ENCODE measurements around the gene SAPCD2.

The SAPCD2 gene

DNA sequence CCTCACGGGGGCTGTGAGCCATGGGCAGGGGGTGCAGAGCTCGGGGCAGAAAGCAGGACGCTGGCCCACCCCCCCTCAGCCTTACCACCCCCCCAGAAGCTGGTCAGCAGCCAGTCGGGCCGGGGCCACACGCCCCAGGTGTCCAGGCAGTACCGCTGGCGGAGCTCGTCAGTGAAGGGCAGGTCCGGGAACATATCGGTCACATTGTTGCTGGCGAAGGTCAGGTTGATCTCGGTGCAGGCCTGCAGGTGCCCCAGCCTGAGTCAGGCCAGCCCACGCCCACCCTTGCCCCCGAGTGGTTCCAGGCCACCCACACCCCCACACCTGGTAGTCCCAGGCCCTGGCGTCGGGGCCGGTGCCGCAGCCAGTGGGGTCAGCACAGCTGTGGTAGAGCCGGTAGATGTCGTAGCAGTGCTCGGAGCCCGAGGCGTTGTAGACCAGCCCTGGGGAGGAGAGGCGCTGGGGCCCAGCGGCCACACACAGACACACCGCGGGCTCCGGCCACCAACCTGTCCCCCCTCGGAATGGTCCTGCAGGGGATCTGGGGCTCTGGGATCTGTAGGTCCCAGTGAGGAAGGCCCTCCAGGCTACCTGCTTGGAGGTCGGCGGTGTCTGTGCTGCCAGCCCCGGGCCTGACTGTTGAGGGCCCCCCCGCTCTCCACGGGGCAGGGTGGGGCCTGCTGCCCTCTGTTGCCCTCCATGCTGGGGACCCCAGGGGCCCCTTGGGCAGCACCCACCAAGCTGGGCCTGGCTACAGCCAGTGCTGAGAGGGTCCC lies 41.6 kb upstream of the SAPCD2 start:
- H3K36me3 ChIP-seq: peaks cover 39% of the 10 kb centered on the region
- H3K27ac ChIP-seq: no peak overlapping the region
- TF ChIP-seq, protein P1, sequence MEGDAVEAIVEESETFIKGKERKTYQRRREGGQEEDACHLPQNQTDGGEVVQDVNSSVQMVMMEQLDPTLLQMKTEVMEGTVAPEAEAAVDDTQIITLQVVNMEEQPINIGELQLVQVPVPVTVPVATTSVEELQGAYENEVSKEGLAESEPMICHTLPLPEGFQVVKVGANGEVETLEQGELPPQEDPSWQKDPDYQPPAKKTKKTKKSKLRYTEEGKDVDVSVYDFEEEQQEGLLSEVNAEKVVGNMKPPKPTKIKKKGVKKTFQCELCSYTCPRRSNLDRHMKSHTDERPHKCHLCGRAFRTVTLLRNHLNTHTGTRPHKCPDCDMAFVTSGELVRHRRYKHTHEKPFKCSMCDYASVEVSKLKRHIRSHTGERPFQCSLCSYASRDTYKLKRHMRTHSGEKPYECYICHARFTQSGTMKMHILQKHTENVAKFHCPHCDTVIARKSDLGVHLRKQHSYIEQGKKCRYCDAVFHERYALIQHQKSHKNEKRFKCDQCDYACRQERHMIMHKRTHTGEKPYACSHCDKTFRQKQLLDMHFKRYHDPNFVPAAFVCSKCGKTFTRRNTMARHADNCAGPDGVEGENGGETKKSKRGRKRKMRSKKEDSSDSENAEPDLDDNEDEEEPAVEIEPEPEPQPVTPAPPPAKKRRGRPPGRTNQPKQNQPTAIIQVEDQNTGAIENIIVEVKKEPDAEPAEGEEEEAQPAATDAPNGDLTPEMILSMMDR (IDR thresholded peaks at IDR 0.05): no peak
- H3K9me3 ChIP-seq: no peaks in the 10 kb centered on the region
- peaks cover 36% of the 10 kb centered on the region for H3K27me3 ChIP-seq
- H3K4me3 ChIP-seq (ENCODE audit: low read depth in 1 of 2, low read length in 1 of 2): no peak overlapping the region
- peaks cover 7 to 14% of the 10 kb centered on the region in 2 experiments for H3K4me1 ChIP-seq (ENCODE audit: control insufficient read depth in 1 of 2, insufficient read depth in 1 of 2, low read depth in 1 of 2, low read length in 1 of 2)

DNA sequence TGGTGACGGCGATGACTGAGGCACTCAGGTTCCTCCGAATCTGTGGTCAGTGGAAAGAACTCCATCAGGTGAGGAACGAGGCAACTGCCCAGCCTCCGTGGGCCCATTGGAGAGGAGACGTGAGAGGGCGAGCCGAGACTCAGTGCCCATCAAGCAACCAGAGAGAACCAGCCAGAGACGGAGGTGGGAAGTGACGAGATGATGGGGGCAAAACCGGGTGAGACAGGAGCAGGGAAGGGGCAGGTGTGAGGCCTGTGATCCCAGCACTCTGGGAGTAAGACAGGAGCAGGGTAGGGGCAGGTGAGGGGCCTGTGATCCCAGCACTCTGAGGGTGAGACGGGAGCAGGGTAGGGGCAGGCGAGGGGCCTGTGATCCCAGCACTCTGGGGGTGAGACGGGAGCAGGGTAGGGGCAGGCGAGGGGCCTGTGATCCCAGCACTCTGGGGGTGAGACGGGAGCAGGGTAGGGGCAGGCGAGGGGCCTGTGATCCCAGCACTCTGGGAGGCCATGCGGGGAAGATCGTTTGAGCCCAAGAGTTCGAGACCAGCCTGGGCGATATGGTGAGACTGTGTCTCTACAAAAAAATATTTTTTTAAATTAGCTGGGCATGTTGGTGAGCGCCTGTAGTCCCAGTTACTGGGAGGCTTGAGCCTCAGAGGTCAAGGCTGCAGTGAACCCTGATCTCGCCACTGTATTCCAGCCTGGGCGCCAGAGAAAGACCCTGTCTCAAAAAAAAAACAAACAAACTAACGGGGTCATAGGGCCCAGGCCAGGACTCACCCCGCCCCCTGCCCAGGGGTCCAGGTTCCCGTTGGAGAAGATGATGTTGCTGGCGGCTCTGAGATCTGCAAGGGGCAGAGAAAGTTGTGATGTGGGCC lies 40.8 kb upstream of the SAPCD2 start:
- Histone ChIP-seq H3K4me3 (ENCODE audit: low read depth in 1 of 2, low read length in 1 of 2) (no peak overlapping the region), H3K4me1 (ENCODE audit: control insufficient read depth in 1 of 2, insufficient read depth in 1 of 2, low read depth in 1 of 2, low read length in 1 of 2) (peaks cover 7 to 14% of the 10 kb centered on the region in 2 experiments), H3K27ac (no peak overlapping the region), H3K36me3 (peaks cover 48% of the 10 kb centered on the region), H3K9me3 (no peaks in the 10 kb centered on the region), H3K27me3 (peaks cover 30% of the 10 kb centered on the region)
- TF ChIP-seq, protein P1 (IDR thresholded peaks at IDR 0.05): no peak

DNA sequence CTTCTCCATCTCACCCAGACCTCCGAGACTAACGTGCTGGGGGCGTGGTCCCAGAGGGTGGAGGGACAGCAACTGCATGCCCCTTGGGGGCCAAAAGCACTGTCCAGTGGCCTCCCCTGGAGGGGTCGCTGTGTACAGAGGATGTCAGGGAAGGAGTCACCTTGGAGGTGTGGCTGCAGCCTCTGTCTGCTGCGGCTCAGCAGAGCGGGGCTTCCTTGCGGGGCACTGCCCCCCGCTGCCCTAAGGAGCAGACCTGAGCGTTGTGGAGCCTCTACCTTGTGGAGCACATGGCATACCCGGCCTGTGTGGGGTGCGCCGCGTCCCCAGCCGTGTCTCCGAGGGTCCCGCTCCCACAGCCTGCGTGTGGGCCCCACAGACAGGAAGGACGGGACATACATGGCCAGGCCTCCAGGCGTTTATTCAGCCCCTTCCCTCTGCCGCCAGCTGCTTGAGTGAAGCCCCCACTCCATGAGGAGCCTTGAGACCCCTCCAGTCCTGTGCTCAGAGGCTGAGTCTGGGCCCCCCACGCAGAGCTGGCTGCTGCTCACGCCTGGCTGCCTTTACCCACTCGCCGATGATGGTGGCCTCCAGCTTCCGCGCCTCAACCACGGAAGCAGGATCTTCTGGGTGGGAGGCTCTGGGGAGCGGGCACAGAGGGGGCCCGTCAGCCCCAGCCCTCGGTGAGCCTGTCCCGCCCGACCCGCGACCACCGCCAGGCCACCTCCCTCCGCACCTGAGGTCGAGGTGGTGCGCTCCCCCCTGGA lies 40.0 kb upstream of the SAPCD2 start:
- TF ChIP-seq, protein P1 (IDR thresholded peaks at IDR 0.05): no peak
- H3K36me3 ChIP-seq: peaks cover 56% of the 10 kb centered on the region
- H3K4me3 ChIP-seq (ENCODE audit: low read depth in 1 of 2, low read length in 1 of 2): no peak overlapping the region
- no peaks in the 10 kb centered on the region for H3K9me3 ChIP-seq
- H3K27me3 ChIP-seq: peaks cover 22% of the 10 kb centered on the region
- no peak overlapping the region for H3K27ac ChIP-seq
- peaks cover 7 to 14% of the 10 kb centered on the region in 2 experiments for H3K4me1 ChIP-seq (ENCODE audit: control insufficient read depth in 1 of 2, insufficient read depth in 1 of 2, low read depth in 1 of 2, low read length in 1 of 2)

DNA sequence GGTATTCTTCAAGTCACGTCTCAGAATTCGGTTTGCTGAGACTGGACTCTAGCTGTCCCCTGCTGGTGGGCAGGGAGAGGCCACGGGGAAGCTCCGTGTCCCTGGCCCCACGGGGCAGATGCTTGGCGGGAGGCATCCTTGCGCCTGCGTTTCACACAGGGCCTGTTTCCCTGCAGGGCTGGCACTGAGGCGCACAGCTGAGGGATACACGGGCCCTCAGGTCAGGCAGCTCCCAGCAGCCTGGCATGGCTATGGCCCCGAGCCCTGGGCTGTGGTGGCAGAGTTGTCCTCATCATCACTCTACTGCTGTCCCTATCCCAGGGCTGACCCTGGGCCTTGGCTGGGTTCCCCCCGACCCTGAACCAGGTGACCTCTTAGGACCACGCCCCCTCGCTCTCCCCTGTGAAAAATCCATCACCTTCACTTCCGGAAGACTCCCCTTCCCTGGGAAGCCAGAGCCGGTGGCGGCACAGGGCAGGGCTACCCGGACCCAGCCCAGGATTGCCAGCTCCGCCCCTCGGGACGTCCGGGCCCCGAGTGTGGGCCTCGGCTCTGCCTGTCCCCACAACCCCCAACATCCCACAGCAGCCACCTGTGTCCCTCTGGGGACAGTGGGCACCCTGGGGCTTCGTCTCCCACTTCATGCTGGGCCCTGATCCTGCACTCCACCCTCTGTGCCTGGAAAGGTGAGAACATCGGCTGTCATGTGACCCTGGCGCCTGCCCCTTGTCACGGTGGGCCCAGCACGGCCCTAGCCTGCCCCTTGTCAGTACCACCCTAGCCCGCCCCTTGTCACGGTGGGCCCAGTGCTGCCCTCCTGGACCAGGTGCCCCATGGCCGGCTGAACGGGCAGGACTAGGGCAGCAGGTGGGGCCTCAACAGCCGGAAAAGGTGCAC lies 39.1 kb upstream of the SAPCD2 start:
- peaks cover 0 to 7% of the 10 kb centered on the region in 2 experiments for H3K4me1 ChIP-seq (ENCODE audit: control insufficient read depth in 1 of 2, insufficient read depth in 1 of 2, low read depth in 1 of 2, low read length in 1 of 2)
- TF ChIP-seq, protein P1 (IDR thresholded peaks at IDR 0.05): no peak
- no peak overlapping the region for H3K4me3 ChIP-seq (ENCODE audit: low read depth in 1 of 2, low read length in 1 of 2)
- H3K27me3 ChIP-seq: peaks cover 14% of the 10 kb centered on the region
- peaks cover 64% of the 10 kb centered on the region for H3K36me3 ChIP-seq
- H3K9me3 ChIP-seq: no peaks in the 10 kb centered on the region
- no peak overlapping the region for H3K27ac ChIP-seq
